Activated CD4-positive, CD25-positive, alpha-beta regulatory T cell treated with anti-CD3 and anti-CD28 coated beads, Interleukin-2, amount 50 U/mL, for 16 hours (primary cell): ENCODE measurements around the gene MYOM1.
"Not testable (repeated sequence)": the region's sequence is repeated elsewhere in the genome, so short reads cannot be mapped to it uniquely, and the experiment has no call there.

Source experiments
- DNase-seq: peaks from one replicate; pipeline ENCODE4 v3.0.0-alpha.2; 2020; ENCODE audit warnings: low read depth, low spot score

MYOM1 gene

DNA sequence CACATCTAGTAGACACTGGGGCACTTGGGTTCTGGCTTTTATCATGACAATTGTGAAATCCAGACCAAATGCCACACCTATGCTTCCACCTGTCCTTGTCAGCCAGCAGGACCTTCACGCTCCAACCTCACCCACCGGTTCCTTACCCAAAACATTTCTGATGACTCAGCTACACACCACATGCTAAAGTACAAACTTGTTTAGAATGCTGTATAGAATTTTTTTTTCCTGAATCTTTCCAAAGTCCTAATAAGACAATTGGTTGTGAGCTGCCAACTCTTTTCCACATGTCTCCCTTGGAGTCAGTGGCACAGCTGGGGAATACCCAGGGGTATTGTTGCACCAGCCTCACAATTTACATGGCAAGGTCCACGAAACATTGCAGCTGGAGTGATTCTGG lies 131.3 kb downstream of the MYOM1 start:
- DNase-seq: no peak

DNA sequence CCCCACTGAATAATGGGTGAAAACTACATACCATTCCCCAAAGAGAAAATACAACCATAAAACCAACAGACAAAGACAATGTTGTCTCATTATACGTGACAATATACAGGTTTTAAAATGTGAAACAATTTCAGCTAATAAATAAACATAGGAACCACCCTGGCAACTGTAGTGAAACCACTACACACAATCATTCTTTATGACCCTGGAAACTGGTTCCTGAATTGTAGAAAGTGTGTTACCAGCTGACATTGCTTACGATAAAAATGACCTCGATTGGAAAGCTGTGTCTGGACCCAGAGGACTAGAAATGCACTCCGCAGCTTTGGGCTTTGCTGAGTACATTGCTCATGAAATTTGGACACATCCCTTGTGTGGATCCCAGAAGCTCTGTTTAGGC lies 132.9 kb downstream of the MYOM1 start:
- no peak for DNase-seq

DNA sequence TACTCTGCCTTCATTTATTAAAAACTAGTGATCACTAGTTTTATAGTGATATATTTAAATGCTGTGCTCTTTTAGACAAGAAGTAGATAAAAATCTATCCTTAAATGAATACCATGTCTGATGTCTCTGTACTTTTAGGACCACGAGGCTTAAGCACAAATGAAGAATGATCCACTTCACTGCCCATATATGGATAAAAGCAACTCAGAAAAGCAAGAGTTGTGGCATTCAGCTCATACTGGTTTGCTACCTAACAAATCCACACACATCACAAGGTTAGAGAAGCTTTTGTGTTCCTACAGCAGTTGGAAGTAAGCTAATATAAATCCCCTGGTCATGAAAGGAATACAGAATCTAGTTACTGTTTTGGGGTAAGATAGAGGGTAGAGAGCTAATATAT lies 134.2 kb downstream of the MYOM1 start:
- no peak for DNase-seq

GRCh38 chr18:3084206-3084605 lies 135.6 kb downstream of the MYOM1 start:
- DNase-seq: no peak

DNA sequence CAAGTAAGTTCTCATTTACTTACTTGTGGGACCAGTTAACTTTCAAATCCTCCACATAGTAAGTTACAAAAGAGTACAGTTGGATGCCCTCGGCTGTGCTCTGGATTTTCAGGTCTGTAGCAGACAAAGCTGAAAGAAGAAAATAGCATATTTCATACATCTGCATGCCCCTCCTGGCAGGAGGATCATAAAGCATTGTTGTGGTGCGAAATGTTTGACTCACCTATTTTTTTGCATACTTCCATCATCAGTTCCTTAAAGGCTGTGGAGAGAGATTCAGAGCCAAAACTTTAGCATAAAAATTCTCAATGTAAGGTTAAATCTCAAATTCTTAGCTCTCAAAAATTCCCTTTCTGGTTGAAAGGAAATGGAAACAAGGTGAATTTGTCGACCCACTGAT lies 136.0 kb downstream of the MYOM1 start:
- no peak for DNase-seq

GRCh38 chr18:3081584-3081991 lies 138.2 kb downstream of the MYOM1 start:
- DNase-seq: no peak

- no peak for DNase-seq
Observed at GRCh38 chr18:3079653-3080052, 140.1 kb downstream of the MYOM1 start.

- DNase-seq: no peak
Observed at GRCh38 chr18:3075491-3075890, 144.3 kb downstream of the MYOM1 start.

DNA sequence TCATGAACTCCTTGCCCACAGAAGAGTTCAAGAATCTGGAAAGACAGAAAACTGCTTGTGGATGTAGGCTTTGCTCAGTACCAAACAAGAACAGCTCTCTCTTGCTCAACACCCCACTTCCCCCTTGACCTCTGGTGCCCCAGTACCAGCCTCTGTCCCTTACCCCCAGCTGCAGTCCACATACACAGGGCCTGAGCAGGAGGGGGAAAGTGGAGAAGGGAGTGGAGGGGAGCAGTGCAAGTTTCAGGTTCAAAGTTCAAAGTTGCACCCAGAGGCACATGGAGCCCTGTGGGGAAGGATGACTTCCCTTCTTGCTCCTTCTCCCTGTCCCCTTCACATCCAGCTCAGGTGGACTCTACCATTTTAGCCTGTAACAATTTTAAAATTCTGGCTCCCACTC lies 145.7 kb downstream of the MYOM1 start:
- no peak for DNase-seq

- not testable (repeated sequence) for DNase-seq
Observed at GRCh38 chr18:3073353-3073752, 146.4 kb downstream of the MYOM1 start.

- DNase-seq: no peak
Observed at GRCh38 chr18:3071676-3072075, 148.1 kb downstream of the MYOM1 start.

GRCh38 chr18:3069671-3070433 lies 149.9 kb downstream of the MYOM1 start:
- no peak for DNase-seq

DNA sequence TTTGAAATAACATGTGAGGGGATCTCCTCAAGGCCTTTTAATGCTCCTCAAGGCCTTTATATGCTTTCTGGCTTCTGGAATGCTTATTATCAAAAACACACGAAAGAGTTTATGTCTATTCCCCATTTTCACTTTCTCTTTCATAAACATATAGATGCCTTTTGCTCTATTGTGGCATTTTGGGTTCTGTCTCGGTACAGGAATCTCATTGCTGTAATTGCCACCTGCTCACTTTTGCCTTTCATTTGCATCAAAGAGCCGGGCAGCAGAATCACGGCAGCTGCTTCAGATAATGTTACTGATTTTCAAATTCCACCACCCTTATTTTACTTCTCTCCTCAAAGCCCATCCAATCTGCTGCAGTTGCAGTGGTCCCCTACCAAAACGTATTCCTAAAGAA lies 152.0 kb downstream of the MYOM1 start:
- DNase-seq: no peak

DNA sequence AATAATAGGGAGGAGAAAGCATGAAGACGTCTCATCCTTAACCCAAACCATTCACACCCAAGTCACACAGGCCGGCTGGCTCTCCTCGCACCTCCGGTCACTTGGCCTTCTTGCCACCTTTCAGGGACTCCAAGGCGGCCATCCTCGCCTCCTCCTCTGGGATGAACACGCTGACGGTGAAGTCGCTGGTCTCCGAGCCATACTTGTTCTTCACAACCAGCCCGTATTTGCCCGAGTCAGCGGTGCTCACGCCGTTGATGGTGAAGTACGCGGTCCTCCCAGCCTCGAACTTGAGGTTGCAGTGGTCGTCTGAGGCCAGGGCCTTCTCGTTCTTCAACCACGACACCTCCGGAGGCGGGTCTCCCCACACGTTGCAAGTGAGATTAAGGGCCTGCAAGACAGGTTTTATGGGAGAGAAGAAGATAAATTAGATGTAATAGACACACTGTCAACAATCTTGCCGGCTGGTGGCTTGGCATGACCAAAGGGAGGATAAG lies 152.6 kb downstream of the MYOM1 start:
- no peak for DNase-seq

- no peak for DNase-seq
Observed at GRCh38 chr18:3066341-3067110, 153.2 kb downstream of the MYOM1 start.

- not testable (repeated sequence) for DNase-seq
Observed at GRCh38 chr18:3063766-3064165, 156.0 kb downstream of the MYOM1 start.

DNA sequence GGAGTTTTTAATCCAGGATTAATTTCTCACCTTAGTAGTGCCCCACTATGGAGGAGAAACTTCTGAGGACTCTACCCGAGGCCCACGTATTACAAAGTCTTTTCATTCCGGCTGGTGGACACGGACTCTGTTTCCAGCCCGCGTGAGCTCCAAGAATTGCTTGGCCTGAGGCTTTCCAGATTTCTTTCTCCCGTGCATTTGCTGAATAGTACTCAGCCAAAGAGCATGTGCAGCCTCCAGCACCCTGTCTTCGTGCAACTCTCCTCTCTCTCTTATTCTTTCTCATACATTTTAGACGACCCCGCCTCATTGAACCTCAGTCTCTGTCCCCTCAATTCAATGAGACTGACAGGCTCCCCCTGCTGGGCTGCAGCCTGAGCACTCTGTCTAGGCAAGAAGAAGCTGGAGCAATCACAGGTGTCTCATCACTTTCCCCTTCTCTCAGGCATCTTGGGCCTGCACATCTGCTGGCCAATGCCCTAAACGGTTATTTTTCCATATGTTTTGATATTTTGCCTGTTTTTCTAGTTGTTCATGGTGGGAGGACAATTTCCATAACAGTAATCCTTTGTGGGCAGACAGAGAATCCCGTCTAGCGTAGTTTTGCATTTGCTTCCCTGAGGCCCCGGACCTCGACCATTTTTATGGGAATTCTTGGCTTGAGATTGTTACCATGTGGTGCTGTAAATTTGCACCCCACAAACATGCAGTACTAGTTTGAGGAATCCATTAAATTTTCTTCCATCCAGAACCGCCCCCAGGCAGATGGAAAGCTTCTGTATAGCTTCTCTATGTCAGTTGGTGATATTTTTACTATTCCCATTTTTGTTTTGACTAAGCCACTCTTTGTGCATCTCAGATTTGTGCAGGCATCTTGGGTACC lies 156.7 kb downstream of the MYOM1 start:
- peak; percentile 39 for DNase-seq

GRCh38 chr18:3061581-3062312 lies 158.0 kb downstream of the MYOM1 start:
- no peak for DNase-seq

DNA sequence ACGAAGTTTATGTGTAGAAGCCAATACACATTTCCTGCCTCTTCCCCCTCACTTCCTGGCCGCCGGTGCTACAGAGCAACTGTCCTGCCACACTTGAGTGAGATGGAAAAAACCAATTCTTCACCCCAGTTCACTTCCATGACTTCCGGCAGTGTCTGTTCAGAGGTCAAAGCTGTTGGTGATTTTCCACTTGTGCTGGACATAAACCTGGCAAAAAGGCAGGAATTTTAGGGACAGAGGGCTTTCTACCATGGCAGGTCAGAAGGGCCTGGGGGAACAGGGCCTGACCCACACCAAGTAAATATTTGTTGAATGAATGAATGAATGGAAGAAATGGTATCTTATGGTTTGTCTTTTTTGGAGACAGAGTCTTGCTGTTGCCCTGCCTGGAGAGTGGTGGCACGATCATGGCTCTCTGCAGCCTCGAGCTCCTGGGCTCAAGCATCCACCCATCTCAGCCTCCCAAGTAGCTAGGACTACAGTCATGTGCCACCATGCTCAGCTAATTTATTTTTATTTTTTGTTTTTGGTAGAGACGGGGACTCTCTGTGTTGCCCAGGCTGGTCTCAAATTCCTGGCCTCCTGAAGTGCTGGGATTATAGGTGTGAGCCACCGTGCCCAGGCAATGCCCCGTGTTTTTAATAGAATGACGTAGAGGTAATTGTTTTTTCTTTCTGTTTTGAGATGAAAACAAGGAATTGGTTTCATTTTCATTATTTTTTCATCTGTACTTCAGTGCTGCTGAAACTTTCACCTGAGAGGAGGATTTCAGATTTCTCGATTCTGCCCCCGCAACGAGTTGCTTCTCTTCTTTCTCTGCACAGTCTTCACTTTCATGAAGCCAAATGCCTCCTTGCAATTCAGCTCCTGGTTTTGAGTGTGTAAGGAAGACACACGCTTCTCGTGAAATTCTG lies 158.8 kb downstream of the MYOM1 start:
- DNase-seq: no peak

DNA sequence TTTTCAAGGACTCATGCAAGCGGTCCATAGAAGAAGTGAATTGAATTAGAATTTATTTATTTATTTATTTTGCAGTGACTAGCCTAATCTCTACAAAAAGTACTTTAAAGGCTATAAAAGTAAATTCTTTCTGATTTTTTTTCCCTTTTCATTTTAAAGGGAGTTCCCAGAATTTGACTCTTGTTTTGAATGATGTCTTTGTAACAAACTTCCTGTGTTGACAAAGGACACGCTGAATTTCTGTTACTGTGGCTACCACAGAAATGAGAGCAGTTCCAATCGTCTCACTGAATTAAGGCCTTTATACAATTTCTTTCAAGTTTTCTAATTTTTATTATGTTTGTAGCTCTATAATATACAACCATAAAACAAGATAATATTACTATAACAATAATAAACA lies 160.5 kb downstream of the MYOM1 start:
- no peak for DNase-seq
